IMR-90 (cell line): ENCODE data around the gene CDC42BPA. TPM values are rescaled to one million over a fixed set of nuclear protein-coding genes. Genes with fewer than 3 reads are reported as not detected.
A peak's percentile ranks its signal among the peaks of the same experiment; 100 is the strongest.

Source experiments
- ATAC-seq: fragments of 200-7000 bp; cut with Tn5 transposase; 2 replicates; pipeline ENCODE4 v1.9.1; 2020; ENCODE audit warnings: low read depth, mild to moderate bottlenecking, moderate library complexity
- BruUV-seq: library from RNA; stranded (reverse); fragments of 400-500 nt; replicated peaks from 2 replicates; lab custom pipeline; 2021; lab: Mats Ljungman, UMichigan
- CTCF ChIA-PET: fragments of 300-600 bp; formaldehyde crosslinking; extraction: SDS; loops from one replicate; lab custom pipeline; 2021; ENCODE audit warnings: antibody characterized with exemption; lab: Yijun Ruan, JAX
- POLR2A ChIA-PET: fragments of 300-600 bp; sonication (Branson Sonifier 250); formaldehyde crosslinking; loops from one replicate; lab custom pipeline; 2022; ENCODE audit warnings: antibody characterized with exemption; ENCODE audit not compliant: unreplicated experiment; lab: Charles Lee
- DNase-seq: peaks from one replicate; pipeline ENCODE4 v3.0.0; 2013
- H2AFZ ChIP-seq: replicated peaks from 2 replicates; pipeline ENCODE3; 2013; ENCODE audit warnings: low read length, mild to moderate bottlenecking; ENCODE audit not compliant: poor library complexity
- H2AK5ac ChIP-seq: 2 replicates; pipeline ENCODE4 v1.6.1; 2013; ENCODE audit warnings: low read depth, low read length, inconsistent platforms
- H2AK9ac ChIP-seq: replicated peaks from 2 replicates; pipeline ENCODE3; 2013; ENCODE audit warnings: mild to moderate bottlenecking, low read depth, low read length, moderate library complexity; ENCODE audit not compliant: poor library complexity
- H2BK120ac ChIP-seq: 2 replicates; pipeline ENCODE4 v1.6.1; 2013; ENCODE audit warnings: low read depth, low read length, inconsistent platforms
- H2BK15ac ChIP-seq: 3 replicates; pipeline ENCODE4 v1.6.1; 2013; ENCODE audit warnings: low read depth, low read length, inconsistent platforms
- H2BK20ac ChIP-seq: 2 replicates; pipeline ENCODE4 v1.6.1; 2013; ENCODE audit warnings: low read depth, mild to moderate bottlenecking, inconsistent platforms, low read length, moderate library complexity
- H2BK5ac ChIP-seq: 2 replicates; pipeline ENCODE4 v1.6.1; 2013; ENCODE audit warnings: mild to moderate bottlenecking, low read depth, low read length, inconsistent platforms; ENCODE audit not compliant: poor library complexity, severe bottlenecking
- H3K14ac ChIP-seq: replicated peaks from 2 replicates; pipeline ENCODE4 v1.6.1; 2013; ENCODE audit warnings: low read depth, low read length, inconsistent platforms
- H3K18ac ChIP-seq: 2 replicates; pipeline ENCODE4 v1.6.1; 2013; ENCODE audit warnings: low read depth, low read length, control low read depth
- H3K23ac ChIP-seq: 2 replicates; pipeline ENCODE4 v1.6.1; 2013; ENCODE audit warnings: low read depth, low read length, inconsistent platforms
- H3K27ac ChIP-seq: 2 replicates; pipeline ENCODE4 v1.5.1; 2013; ENCODE audit warnings: mild to moderate bottlenecking, control low read depth, low read length; ENCODE audit not compliant: insufficient read depth
- H3K27me3 ChIP-seq: 2 replicates; pipeline ENCODE4 v1.6.1; 2013; ENCODE audit warnings: low read length; ENCODE audit not compliant: control insufficient read depth, insufficient read depth
- H3K36me3 ChIP-seq: 2 replicates; pipeline ENCODE4 v1.6.1; 2013; ENCODE audit warnings: low read length, mixed read lengths; ENCODE audit not compliant: control insufficient read depth, insufficient read depth
- H3K4ac ChIP-seq: 2 replicates; pipeline ENCODE4 v1.6.1; 2013; ENCODE audit warnings: low read depth, low read length, inconsistent platforms
- H3K4me1 ChIP-seq: 2 replicates; pipeline ENCODE4 v1.6.1; 2013; ENCODE audit warnings: low read length, mixed read lengths; ENCODE audit not compliant: control insufficient read depth, insufficient read depth
- H3K4me2 ChIP-seq: 2 replicates; pipeline ENCODE4 v1.6.1; 2013; ENCODE audit warnings: low read depth, mild to moderate bottlenecking, control low read depth, low read length, moderate library complexity
- H3K4me3 ChIP-seq: 2 replicates; pipeline ENCODE4 v1.5.1; 2013; ENCODE audit warnings: low read depth, mild to moderate bottlenecking, control low read depth, low read length, moderate library complexity; ENCODE audit not compliant: insufficient read depth
- H3K56ac ChIP-seq: 2 replicates; pipeline ENCODE4 v1.6.1; 2013; ENCODE audit warnings: low read length, inconsistent platforms; ENCODE audit not compliant: insufficient read depth; ENCODE audit errors: extremely low read depth
- H3K79me1 ChIP-seq, 2 experiments: 2 replicates each; pipeline ENCODE4 v1.6.1; 2013; ENCODE audit warnings: low read length in 2 of 2, inconsistent platforms in 1 of 2, low read depth in 1 of 2
- H3K9ac ChIP-seq: 2 replicates; pipeline ENCODE4 v1.6.1; 2013; ENCODE audit warnings: low read depth, low read length, control low read depth
- H3K9me1 ChIP-seq: 2 replicates; pipeline ENCODE4 v1.6.1; 2013; ENCODE audit warnings: low read length, inconsistent platforms; ENCODE audit not compliant: insufficient read depth
- H3K9me3 ChIP-seq: 2 replicates; pipeline ENCODE4 v1.6.1; 2013; ENCODE audit warnings: low read length; ENCODE audit not compliant: control insufficient read depth, insufficient read depth
- H4K20me1 ChIP-seq: 2 replicates; pipeline ENCODE4 v1.6.1; 2013; ENCODE audit warnings: low read length, inconsistent platforms; ENCODE audit not compliant: insufficient read depth
- H4K5ac ChIP-seq: 2 replicates; pipeline ENCODE4 v1.6.1; 2013; ENCODE audit warnings: mild to moderate bottlenecking, low read depth, low read length, control low read depth
- H4K8ac ChIP-seq, 2 experiments: 2 replicates each; pipeline ENCODE4 v1.6.1; 2013; ENCODE audit warnings: low read depth in 2 of 2, low read length in 2 of 2, control low read depth in 1 of 2, inconsistent platforms in 1 of 2
- H4K91ac ChIP-seq: 2 replicates; pipeline ENCODE4 v1.6.1; 2013; ENCODE audit warnings: low read depth, low read length, inconsistent platforms; ENCODE audit not compliant: insufficient read depth
- FOS ChIP-seq: fragments of 150-350 bp; IDR thresholded peaks from 2 replicates; pipeline ENCODE4 v1.6.1; 2016; ENCODE audit warnings: low read depth, low read length
- MAZ ChIP-seq: IDR thresholded peaks from 2 replicates; pipeline ENCODE4 v1.6.1; 2012; ENCODE audit warnings: low read depth, mild to moderate bottlenecking, low read length, improper control_type of control experiment, moderate library complexity, borderline replicate concordance
- SMC3 ChIP-seq: fragments of 150-350 bp; IDR thresholded peaks from 2 replicates; pipeline ENCODE4 v1.6.1; 2016; ENCODE audit warnings: low read depth, mild to moderate bottlenecking, antibody characterized with exemption, low read length, moderate library complexity
- WGBS, 2 experiments: methylation state at CpG; one replicate each; pipeline versions ENCODE4 v1.1.5 to v1.1.7; 2013; ENCODE audit warnings: missing lambda C conversion rate in 2 of 2; ENCODE audit not compliant: insufficient read length in 1 of 2; ENCODE audit errors: extremely low coverage in 2 of 2; 5-methylcytosine and 5-hydroxymethylcytosine counted together
- dilution Hi-C: fragments of 300-500 bp; cut with HindIII; formaldehyde crosslinking; loops from one replicate; pipeline ENCODE4 v1.14.3; 2018; ENCODE audit warnings: low sequenced_read_pairs; ENCODE audit not compliant: unreplicated experiment
- in situ Hi-C: fragments of 300-500 bp; cut with MboI; formaldehyde crosslinking; loops from 3 replicates; pipeline ENCODE4 v1.14.3; 2019; ENCODE audit warnings: low sequenced_read_pairs, inconsistent platforms, mixed read lengths
- intact Hi-C: fragments of 100-400 bp; cut with micrococcal nuclease; formaldehyde crosslinking; loops from 2 replicates; pipeline ENCODE4 v1.10.0; 2022
- polyA plus RNA-seq, 3 experiments: library from polyadenylated mRNA; depleted of rRNA; stranded (reverse); fragments of >200 nt; gene quantifications; 2 replicates each; pipeline ENCODE4 v1.2.3, GENCODE V29; 2012; ENCODE audit warnings: low replicate concordance in 1 of 3
- total RNA-seq: library from RNA; depleted of rRNA; stranded (reverse); fragments of >200 nt; gene quantifications from 2 replicates; pipeline ENCODE4 v1.2.3, GENCODE V29; 2012

The CDC42BPA gene
- total and polyA plus RNA-seq, 2 of the 4 experiments (the other 2 are of a cell fraction) = 9.4 to 27.8 TPM

- dilution Hi-C loops = no loop called here
These were observed 281.2 kb downstream of the CDC42BPA start for GRCh38 chr1:227037121-227037520.

More at GRCh38 chr1:227037121-227037520, 281.2 kb downstream of the CDC42BPA start:
- TF ChIP-seq FOS (no peak), SMC3 (no peak), MAZ (no peak)
- no peaks in the 10 kb centered on the region; the same call in 1 of the 2 replicates for H3K9me3 ChIP-seq
- 100% methylated on average over 1 of the region's 1 CpG; no CpG with 5 or more reads in 1 of the 2 experiments for WGBS, 2 experiments
- H4K5ac ChIP-seq = no peak overlapping the region
- no peak overlapping the region for H4K91ac ChIP-seq
- H2AFZ ChIP-seq = no peak overlapping the region
- no peaks in the 10 kb centered on the region for H3K79me1 ChIP-seq
- H3K4ac ChIP-seq = no peak overlapping the region
- H3K9ac ChIP-seq = no peak overlapping the region
- H3K18ac ChIP-seq = no peak overlapping the region
- no peak overlapping the region for H3K4me3 ChIP-seq
- no TSS peak for BruUV-seq
- no peak overlapping the region for H2BK120ac ChIP-seq
- no peak overlapping the region for H4K8ac ChIP-seq
- H2BK15ac ChIP-seq = no peak overlapping the region
- no peak for DNase-seq
- no peak overlapping the region for H3K4me2 ChIP-seq
- no peaks in the 10 kb centered on the region for H3K27me3 ChIP-seq
- H2BK20ac ChIP-seq = no peak overlapping the region
- ChIA-PET POLR2A (no interaction called here), CTCF (interaction anchor here (0.6 kb wide), 1 partner anchor 388 kb away, joined by 3 read pairs; no protein-coding TSS in a partner anchor)
- no peak overlapping the region for H3K27ac ChIP-seq
- no peak overlapping the region for H3K23ac ChIP-seq
- no peaks in the 10 kb centered on the region for H4K20me1 ChIP-seq
- H3K36me3 ChIP-seq = peaks cover 18% of the 10 kb centered on the region
- H3K9me1 ChIP-seq = 0 out of 2 replicates have a peak, but pooled peaks cover 3% of the 10 kb centered on the region
- no peak for ATAC-seq
- H3K14ac ChIP-seq = 0 out of 2 replicates have a peak overlapping the region, but pooled peaks have one; percentile 51
- no peak overlapping the region for H2BK5ac ChIP-seq
- in situ Hi-C loops (no loop called here), intact Hi-C loops (loop anchor here (10.0 kb wide), 1 partner anchor 398 kb away; no protein-coding TSS in a partner anchor)
- H2AK9ac ChIP-seq = no peak overlapping the region
- H3K56ac ChIP-seq = no peak overlapping the region
- no peaks in the 10 kb centered on the region for H3K4me1 ChIP-seq
- no peak overlapping the region for H2AK5ac ChIP-seq
